HL-60/S4 (cell line): Measurements from ENCODE around the gene MLF2.

Experiments used
- in situ Hi-C: fragments of 300-500 bp; cut with MboI; formaldehyde crosslinking; loops from 2 replicates; pipeline ENCODE4 v1.14.3; 2022; ENCODE audit warnings: low sequenced_read_pairs

MLF2 gene

DNA sequence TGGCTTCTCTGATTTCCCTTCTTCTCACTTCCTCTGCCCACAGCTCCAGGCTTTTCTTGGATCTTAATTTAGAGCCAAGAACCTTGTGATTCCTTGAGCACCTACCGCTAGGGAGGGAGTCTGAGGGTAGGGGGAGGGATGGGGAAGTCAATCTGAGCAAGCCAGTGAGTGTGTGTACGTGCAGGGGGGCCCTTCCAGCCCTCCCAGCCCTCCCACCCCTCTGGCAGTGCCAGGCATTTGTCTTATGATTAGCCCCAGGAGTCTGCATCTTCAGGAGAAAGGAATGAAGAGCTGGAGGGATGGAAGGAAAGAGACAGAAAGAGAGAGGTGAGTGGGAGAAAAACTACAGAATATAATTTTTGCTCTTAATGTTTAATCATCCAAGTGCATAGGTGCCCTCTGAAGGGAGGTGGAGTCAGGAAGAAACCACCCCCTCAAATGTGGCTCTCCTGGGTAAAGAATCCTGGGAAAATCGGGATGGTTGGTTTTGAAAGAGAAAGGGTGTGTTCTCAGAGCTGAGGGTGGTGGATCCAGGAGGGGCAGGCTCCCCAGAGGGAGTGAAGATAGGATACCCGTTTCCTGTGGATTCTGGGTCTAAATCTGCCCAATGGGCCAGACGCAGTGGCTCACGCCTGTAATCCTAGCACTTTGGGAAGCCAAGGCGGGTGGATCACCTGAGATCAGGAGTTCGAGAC, 54.4 kb downstream of the MLF2 start:
- in situ Hi-C loops, result no loop called here
